ENCODE measurements around the gene PCDHGC5.

The PCDHGC5 gene

DNA sequence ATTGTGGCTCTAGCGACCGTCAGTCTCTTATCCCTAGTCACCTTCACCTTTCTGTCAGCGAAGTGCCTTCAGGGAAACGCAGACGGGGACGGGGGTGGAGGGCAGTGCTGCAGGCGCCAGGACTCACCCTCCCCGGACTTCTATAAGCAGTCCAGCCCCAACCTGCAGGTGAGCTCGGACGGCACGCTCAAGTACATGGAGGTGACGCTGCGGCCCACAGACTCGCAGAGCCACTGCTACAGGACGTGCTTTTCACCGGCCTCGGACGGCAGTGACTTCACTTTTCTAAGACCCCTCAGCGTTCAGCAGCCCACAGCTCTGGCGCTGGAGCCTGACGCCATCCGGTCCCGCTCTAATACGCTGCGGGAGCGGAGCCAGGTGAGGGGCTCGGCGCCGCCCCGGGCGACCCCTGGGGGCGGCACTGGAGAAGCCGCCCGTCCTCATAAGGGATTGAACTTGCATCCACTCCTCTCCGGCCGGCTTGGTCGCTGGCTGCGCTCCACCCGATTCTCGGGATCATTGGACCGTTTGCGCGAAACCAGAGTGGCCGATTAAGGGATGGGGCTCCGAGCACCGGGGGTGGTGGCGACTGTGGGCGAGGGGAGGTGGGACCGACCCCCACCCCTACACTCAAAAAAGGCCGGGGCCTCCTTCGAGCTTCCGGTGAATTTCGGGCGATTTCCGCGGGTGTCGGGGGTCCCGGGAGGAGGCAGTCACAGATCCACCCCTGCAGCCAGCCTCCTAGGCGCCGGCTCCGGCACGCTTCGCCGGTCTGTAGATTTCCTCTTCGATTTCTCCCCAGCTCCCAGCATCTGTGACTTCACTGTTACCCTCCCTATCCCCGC is 2.7 kb downstream of the PCDHGC5 start:
- DNase-seq: no peak

- no peak for DNase-seq
These were observed 3.4 kb downstream of the PCDHGC5 start for GRCh38 chr5:141492168-141492885.

GRCh38 chr5:141493500-141494422 is 4.9 kb downstream of the PCDHGC5 start:
- DNase-seq: no peak

DNA sequence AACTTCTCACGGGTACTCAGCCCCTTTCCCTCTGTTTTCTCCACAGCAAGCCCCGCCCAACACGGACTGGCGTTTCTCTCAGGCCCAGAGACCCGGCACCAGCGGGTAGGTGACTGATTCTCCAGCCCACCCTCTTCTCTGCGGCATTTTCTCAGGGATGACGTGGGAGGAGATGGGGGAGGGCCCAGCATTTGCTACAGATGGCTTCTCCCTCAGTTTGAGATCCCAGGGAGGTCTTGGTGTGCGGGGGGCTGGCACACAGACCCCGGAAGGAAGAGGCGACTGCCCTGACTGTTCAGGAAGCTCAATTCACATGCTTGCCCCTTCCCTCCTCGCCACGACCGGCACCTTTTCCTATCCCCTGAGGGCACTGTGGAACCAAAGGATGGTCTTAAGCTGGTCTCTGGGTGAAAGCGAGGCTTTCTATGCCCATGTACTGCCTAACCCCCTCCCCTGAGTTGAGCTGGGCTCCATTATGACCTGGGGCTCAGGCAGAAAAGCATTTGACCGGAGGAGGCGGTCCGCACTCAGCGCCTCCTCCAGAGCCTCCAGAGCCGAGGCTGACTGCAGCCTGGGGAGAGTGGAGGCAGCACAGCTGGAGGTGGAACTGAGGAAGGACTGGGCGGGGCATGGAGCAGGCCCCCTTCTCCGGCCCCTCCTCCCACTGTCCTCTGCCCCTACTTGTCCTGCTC is 6.0 kb downstream of the PCDHGC5 start:
- DNase-seq: no peak

GRCh38 chr5:141495453-141495811 is 6.6 kb downstream of the PCDHGC5 start:
- DNase-seq: no peak

DNA sequence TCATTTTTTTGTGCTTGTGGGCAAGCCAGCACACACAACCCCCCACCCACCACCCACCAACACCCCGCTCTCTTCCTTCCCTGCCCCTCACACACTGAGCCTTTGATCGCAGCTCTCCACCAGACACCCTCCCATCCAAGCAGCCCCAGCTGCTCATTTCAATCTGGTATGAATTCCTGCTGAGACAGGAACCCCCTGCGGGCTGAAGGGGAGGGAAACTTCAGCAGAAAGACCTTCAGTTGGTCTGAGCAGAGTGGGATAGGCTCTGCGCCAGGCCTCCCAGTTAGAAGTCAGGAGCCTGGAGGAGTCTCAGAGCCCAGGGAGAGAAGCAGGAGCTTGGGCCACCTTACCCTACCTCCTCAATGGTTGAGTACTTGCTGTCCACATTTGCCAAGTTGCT is 7.2 kb downstream of the PCDHGC5 start:
- no peak for DNase-seq

GRCh38 chr5:141501761-141502160 is 12.9 kb downstream of the PCDHGC5 start:
- no peak for DNase-seq

GRCh38 chr5:141503681-141504080 is 14.8 kb downstream of the PCDHGC5 start:
- no peak for DNase-seq

- DNase-seq: no peak
These were observed 15.3 kb downstream of the PCDHGC5 start for GRCh38 chr5:141504216-141504615.

DNA sequence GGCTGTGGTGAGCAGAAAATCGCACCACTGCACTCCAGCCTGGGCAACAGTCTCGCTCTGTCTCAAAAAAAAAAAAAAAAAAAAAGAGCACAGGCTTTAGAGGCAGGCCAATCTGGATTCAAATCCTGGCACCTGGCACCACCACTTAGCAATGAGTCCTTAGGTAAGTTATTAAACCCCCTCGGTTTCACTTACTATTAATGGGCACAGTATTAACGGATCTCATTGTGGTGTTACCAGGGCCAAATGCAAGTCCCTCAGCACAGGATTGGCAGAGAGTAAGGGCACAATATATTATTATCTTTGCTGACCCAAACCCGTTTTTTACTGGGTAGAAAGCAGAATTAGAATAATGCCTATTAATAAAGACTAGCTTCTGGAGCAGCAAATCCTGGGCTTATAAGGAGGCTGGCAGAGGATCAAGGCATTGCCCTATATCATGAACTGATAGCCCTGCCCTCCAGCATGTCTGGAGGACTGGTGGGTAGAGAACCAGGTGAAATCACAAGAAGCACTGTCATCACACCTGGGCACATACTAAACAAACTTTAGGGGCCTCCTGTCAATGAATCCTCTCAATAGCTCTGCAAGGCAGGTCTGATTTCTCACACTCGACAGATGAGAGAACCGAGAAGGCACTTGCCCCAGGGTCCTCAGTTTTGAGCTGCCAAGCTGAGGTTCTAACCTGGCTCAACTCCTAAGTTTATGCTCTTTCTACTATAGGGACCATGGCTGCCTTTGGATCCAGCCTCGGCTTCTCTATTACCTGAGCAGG is 17.7 kb downstream of the PCDHGC5 start:
- DNase-seq: no peak

DNA sequence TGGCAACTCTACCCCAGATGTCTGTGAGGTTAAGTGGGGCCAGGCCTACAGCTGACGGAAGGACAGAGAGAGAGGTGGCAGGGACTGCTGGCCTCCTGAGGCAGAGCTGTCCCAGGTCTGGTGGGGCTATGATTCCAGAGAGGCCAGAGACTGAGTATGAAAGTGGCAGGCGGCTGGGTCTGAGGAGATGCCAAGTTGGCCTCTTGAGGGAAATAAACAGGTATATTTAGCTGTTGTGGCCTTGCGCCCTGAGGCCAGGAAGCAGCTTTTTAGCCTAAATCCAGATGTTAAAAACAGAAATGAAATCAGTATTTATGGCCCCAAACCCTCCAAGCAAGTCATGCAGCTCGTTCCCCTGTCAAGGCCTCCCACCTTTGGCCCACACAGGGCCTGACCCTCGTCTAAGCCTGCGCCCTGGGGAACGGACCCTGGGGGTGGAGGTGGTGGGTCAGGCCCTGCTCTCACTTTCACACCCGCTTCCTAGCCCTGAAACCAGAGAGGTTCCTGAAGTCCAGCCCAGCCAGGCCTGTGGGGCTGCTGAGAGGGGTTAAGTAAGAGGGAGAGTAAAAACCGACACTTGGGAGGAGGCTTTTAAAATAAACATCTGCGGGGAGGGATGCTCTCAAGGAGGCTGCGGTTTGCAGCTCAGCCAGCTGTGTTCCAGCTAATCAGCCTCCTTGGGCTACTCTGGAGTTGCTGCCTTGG is 18.7 kb downstream of the PCDHGC5 start:
- DNase-seq: no peak

DNA sequence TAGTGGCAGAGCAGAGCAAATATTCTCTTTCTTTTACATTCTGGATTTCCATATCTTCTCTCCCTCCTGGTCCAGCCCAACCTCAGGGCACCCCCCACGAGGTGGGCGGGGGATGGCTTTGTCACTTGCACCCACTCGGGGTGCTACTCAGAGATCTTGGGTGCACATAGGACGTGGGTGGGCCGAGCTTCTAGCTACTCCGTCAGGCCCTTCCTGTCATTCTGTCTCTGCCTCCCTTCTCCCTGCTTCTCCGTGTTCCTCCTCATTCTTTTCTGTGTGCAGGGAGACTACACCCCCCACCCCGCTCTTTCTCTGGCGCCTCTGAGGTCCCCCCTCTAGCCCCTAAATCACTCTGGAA is 19.5 kb downstream of the PCDHGC5 start:
- DNase-seq: no peak

DNA sequence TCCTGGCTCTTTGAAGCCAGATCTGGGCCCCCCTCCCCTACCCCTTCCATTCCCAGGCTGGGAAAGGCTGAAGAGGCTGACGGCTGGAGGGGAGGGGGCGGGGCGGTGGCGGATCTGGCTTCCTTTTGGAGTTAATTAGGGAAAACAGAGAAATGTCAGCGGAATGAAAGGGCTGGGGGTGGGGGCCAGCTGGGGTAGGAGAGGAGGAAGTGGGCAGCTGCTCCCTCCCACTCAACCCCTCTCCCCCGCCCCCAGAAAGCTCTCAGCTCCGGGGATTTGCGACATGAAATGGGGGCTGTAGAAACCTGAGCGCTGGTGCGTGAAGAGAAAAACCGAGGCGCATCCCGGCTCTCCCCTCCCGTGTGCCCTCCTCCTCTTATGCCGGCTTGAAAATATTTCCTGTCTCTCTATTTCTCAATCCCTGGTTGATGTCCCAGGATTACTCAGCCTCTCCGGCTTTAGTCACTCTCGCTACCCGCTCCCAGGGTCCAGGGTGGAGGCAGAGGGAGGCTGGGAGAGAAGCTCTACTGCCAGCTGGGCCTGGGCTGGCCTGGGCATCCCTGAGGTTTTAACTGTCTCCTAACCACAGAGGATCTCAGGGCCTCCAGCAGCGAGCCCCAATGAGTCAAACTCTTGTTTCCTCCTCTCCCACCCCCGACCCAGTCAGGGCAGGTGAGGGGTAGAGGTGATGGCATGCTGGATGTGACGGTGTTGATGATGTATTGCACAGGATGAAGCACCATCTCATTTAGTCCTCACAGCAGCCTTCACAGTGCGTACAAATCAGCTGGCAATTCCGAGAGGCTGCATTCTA is 20.1 kb downstream of the PCDHGC5 start:
- DNase-seq: peak; percentile 12

DNA sequence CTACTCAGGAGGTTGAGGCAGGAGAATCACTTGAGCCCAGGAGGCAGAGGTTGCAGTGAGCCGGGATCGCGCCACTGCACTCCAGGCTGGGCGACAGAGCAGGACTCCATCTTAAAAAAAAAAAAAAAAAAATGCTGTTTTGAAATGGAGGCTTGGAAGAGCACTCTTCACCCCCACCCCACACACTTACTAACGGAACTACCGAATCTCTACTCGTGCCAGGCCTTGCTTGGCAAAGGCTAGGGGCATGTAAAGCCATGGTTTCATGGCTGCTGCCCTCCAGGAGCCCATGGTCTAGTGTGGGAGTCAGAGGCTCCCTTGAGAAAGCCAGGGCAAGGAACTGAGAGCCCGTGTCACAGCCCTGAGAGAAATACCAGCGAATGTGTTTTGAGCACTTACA is 21.3 kb downstream of the PCDHGC5 start:
- no peak for DNase-seq

DNA sequence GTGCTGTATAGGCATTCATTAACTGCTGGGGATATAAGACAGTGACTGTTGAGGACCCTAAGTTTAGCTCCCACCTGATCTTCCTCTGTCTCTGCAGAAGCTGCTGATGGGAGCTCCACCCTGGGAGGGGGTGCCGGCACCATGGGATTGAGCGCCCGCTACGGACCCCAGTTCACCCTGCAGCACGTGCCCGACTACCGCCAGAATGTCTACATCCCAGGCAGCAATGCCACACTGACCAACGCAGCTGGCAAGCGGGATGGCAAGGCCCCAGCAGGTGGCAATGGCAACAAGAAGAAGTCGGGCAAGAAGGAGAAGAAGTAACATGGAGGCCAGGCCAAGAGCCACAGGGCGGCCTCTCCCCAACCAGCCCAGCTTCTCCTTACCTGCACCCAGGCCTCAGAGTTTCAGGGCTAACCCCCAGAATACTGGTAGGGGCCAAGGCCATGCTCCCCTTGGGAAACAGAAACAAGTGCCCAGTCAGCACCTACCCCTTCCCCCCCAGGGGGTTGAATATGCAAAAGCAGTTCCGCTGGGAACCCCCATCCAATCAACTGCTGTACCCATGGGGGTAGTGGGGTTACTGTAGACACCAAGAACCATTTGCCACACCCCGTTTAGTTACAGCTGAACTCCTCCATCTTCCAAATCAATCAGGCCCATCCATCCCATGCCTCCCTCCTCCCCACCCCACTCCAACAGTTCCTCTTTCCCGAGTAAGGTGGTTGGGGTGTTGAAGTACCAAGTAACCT is 22.1 kb downstream of the PCDHGC5 start:
- DNase-seq: no peak

DNA sequence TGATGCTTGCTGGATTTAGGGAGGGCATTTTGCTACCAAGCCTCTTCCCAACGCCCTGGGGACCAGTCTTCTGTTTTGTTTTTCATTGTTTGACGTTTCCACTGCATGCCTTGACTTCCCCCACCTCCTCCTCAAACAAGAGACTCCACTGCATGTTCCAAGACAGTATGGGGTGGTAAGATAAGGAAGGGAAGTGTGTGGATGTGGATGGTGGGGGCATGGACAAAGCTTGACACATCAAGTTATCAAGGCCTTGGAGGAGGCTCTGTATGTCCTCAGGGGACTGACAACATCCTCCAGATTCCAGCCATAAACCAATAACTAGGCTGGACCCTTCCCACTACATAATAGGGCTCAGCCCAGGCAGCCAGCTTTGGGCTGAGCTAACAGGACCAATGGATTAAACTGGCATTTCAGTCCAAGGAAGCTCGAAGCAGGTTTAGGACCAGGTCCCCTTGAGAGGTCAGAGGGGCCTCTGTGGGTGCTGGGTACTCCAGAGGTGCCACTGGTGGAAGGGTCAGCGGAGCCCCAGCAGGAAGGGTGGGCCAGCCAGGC is 23.0 kb downstream of the PCDHGC5 start:
- no peak for DNase-seq

- peak; percentile 45 for DNase-seq
These were observed 23.6 kb downstream of the PCDHGC5 start for GRCh38 chr5:141512390-141512910.

- peak; percentile 56 for DNase-seq
These were observed 24.2 kb downstream of the PCDHGC5 start for GRCh38 chr5:141512911-141513626.
